Measurements from ENCODE around the gene PDE7B.

- TF ChIP-seq FOXO4 (CRISPR knock-in tag; conservative IDR thresholded peaks at IDR 0.05) (no peak), CTCF (CRISPR knock-in tag; IDR thresholded peaks at IDR 0.05) (no peak), FOXM1 (CRISPR knock-in tag; IDR thresholded peaks at IDR 0.05) (no peak), SMYD3 (CRISPR knock-in tag; IDR thresholded peaks at IDR 0.05) (no peak), POLR2AphosphoS5 (IDR thresholded peaks at IDR 0.05; ENCODE audit: low read depth, low read length) (no peak), ZBTB7A (CRISPR knock-in tag; IDR thresholded peaks at IDR 0.05) (no peak), FOXJ3 (CRISPR knock-in tag; IDR thresholded peaks at IDR 0.05; ENCODE audit: borderline replicate concordance) (no peak), ZNF513 (CRISPR knock-in tag; conservative IDR thresholded peaks at IDR 0.05) (no peak), FOXK2 (IDR thresholded peaks at IDR 0.05) (no peak), HNRNPH1 (optimal IDR thresholded peaks at IDR 0.05; ENCODE audit: low read depth, low read length) (no peak)
- TF ChIP-seq, protein P1, sequence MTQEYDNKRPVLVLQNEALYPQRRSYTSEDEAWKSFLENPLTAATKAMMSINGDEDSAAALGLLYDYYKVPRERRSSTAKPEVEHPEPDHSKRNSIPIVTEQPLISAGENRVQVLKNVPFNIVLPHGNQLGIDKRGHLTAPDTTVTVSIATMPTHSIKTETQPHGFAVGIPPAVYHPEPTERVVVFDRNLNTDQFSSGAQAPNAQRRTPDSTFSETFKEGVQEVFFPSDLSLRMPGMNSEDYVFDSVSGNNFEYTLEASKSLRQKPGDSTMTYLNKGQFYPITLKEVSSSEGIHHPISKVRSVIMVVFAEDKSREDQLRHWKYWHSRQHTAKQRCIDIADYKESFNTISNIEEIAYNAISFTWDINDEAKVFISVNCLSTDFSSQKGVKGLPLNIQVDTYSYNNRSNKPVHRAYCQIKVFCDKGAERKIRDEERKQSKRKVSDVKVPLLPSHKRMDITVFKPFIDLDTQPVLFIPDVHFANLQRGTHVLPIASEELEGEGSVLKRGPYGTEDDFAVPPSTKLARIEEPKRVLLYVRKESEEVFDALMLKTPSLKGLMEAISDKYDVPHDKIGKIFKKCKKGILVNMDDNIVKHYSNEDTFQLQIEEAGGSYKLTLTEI (CRISPR knock-in tag; conservative IDR thresholded peaks at IDR 0.05), result no peak
Observed at GRCh38 chr6:135895231-135895911, 43.9 kb downstream of the PDE7B start.
